IMR-90 (cell line): ENCODE results near the gene SIN3B. TPM values are rescaled to one million over a fixed set of nuclear protein-coding genes. Genes with fewer than 3 reads are reported as not detected.

Experiments used
- ATAC-seq: fragments of 200-7000 bp; cut with Tn5 transposase; 2 replicates; pipeline ENCODE4 v1.9.1; 2020; ENCODE audit warnings: low read depth, mild to moderate bottlenecking, moderate library complexity
- BruUV-seq: library from RNA; stranded (reverse); fragments of 400-500 nt; replicated peaks from 2 replicates; lab custom pipeline; 2021; lab: Mats Ljungman, UMichigan
- CTCF ChIA-PET: fragments of 300-600 bp; formaldehyde crosslinking; extraction: SDS; loops from one replicate; lab custom pipeline; 2021; ENCODE audit warnings: antibody characterized with exemption; lab: Yijun Ruan, JAX
- POLR2A ChIA-PET: fragments of 300-600 bp; sonication (Branson Sonifier 250); formaldehyde crosslinking; loops from one replicate; lab custom pipeline; 2022; ENCODE audit warnings: antibody characterized with exemption; ENCODE audit not compliant: unreplicated experiment; lab: Charles Lee
- DNase-seq: peaks from one replicate; pipeline ENCODE4 v3.0.0; 2013
- H2AFZ ChIP-seq: replicated peaks from 2 replicates; pipeline ENCODE3; 2013; ENCODE audit warnings: low read length, mild to moderate bottlenecking; ENCODE audit not compliant: poor library complexity
- H2AK5ac ChIP-seq: 2 replicates; pipeline ENCODE4 v1.6.1; 2013; ENCODE audit warnings: low read depth, low read length, inconsistent platforms
- H2AK9ac ChIP-seq: replicated peaks from 2 replicates; pipeline ENCODE3; 2013; ENCODE audit warnings: mild to moderate bottlenecking, low read depth, low read length, moderate library complexity; ENCODE audit not compliant: poor library complexity
- H2BK120ac ChIP-seq: 2 replicates; pipeline ENCODE4 v1.6.1; 2013; ENCODE audit warnings: low read depth, low read length, inconsistent platforms
- H2BK15ac ChIP-seq: 3 replicates; pipeline ENCODE4 v1.6.1; 2013; ENCODE audit warnings: low read depth, low read length, inconsistent platforms
- H2BK20ac ChIP-seq: 2 replicates; pipeline ENCODE4 v1.6.1; 2013; ENCODE audit warnings: low read depth, mild to moderate bottlenecking, inconsistent platforms, low read length, moderate library complexity
- H2BK5ac ChIP-seq: 2 replicates; pipeline ENCODE4 v1.6.1; 2013; ENCODE audit warnings: mild to moderate bottlenecking, low read depth, low read length, inconsistent platforms; ENCODE audit not compliant: poor library complexity, severe bottlenecking
- H3K14ac ChIP-seq: replicated peaks from 2 replicates; pipeline ENCODE4 v1.6.1; 2013; ENCODE audit warnings: low read depth, low read length, inconsistent platforms
- H3K18ac ChIP-seq: 2 replicates; pipeline ENCODE4 v1.6.1; 2013; ENCODE audit warnings: low read depth, low read length, control low read depth
- H3K23ac ChIP-seq: 2 replicates; pipeline ENCODE4 v1.6.1; 2013; ENCODE audit warnings: low read depth, low read length, inconsistent platforms
- H3K27ac ChIP-seq: 2 replicates; pipeline ENCODE4 v1.5.1; 2013; ENCODE audit warnings: mild to moderate bottlenecking, control low read depth, low read length; ENCODE audit not compliant: insufficient read depth
- H3K27me3 ChIP-seq: 2 replicates; pipeline ENCODE4 v1.6.1; 2013; ENCODE audit warnings: low read length; ENCODE audit not compliant: control insufficient read depth, insufficient read depth
- H3K36me3 ChIP-seq: 2 replicates; pipeline ENCODE4 v1.6.1; 2013; ENCODE audit warnings: low read length, mixed read lengths; ENCODE audit not compliant: control insufficient read depth, insufficient read depth
- H3K4ac ChIP-seq: 2 replicates; pipeline ENCODE4 v1.6.1; 2013; ENCODE audit warnings: low read depth, low read length, inconsistent platforms
- H3K4me1 ChIP-seq: 2 replicates; pipeline ENCODE4 v1.6.1; 2013; ENCODE audit warnings: low read length, mixed read lengths; ENCODE audit not compliant: control insufficient read depth, insufficient read depth
- H3K4me2 ChIP-seq: 2 replicates; pipeline ENCODE4 v1.6.1; 2013; ENCODE audit warnings: low read depth, mild to moderate bottlenecking, control low read depth, low read length, moderate library complexity
- H3K4me3 ChIP-seq: 2 replicates; pipeline ENCODE4 v1.5.1; 2013; ENCODE audit warnings: low read depth, mild to moderate bottlenecking, control low read depth, low read length, moderate library complexity; ENCODE audit not compliant: insufficient read depth
- H3K56ac ChIP-seq: 2 replicates; pipeline ENCODE4 v1.6.1; 2013; ENCODE audit warnings: low read length, inconsistent platforms; ENCODE audit not compliant: insufficient read depth; ENCODE audit errors: extremely low read depth
- H3K79me1 ChIP-seq, 2 experiments: 2 replicates each; pipeline ENCODE4 v1.6.1; 2013; ENCODE audit warnings: low read length in 2 of 2, inconsistent platforms in 1 of 2, low read depth in 1 of 2
- H3K9ac ChIP-seq: 2 replicates; pipeline ENCODE4 v1.6.1; 2013; ENCODE audit warnings: low read depth, low read length, control low read depth
- H3K9me1 ChIP-seq: 2 replicates; pipeline ENCODE4 v1.6.1; 2013; ENCODE audit warnings: low read length, inconsistent platforms; ENCODE audit not compliant: insufficient read depth
- H3K9me3 ChIP-seq: 2 replicates; pipeline ENCODE4 v1.6.1; 2013; ENCODE audit warnings: low read length; ENCODE audit not compliant: control insufficient read depth, insufficient read depth
- H4K20me1 ChIP-seq: 2 replicates; pipeline ENCODE4 v1.6.1; 2013; ENCODE audit warnings: low read length, inconsistent platforms; ENCODE audit not compliant: insufficient read depth
- H4K5ac ChIP-seq: 2 replicates; pipeline ENCODE4 v1.6.1; 2013; ENCODE audit warnings: mild to moderate bottlenecking, low read depth, low read length, control low read depth
- H4K8ac ChIP-seq, 2 experiments: 2 replicates each; pipeline ENCODE4 v1.6.1; 2013; ENCODE audit warnings: low read depth in 2 of 2, low read length in 2 of 2, control low read depth in 1 of 2, inconsistent platforms in 1 of 2
- H4K91ac ChIP-seq: 2 replicates; pipeline ENCODE4 v1.6.1; 2013; ENCODE audit warnings: low read depth, low read length, inconsistent platforms; ENCODE audit not compliant: insufficient read depth
- MAZ ChIP-seq: IDR thresholded peaks from 2 replicates; pipeline ENCODE4 v1.6.1; 2012; ENCODE audit warnings: low read depth, mild to moderate bottlenecking, low read length, improper control_type of control experiment, moderate library complexity, borderline replicate concordance
- RAD21 ChIP-seq: IDR thresholded peaks from 2 replicates; pipeline ENCODE4 v1.6.1; 2012; ENCODE audit warnings: low read length, improper control_type of control experiment
- WGBS, 2 experiments: methylation state at CpG; one replicate each; pipeline versions ENCODE4 v1.1.5 to v1.1.7; 2013; ENCODE audit warnings: missing lambda C conversion rate in 2 of 2; ENCODE audit not compliant: insufficient read length in 1 of 2; ENCODE audit errors: extremely low coverage in 2 of 2; 5-methylcytosine and 5-hydroxymethylcytosine counted together
- dilution Hi-C: fragments of 300-500 bp; cut with HindIII; formaldehyde crosslinking; loops from one replicate; pipeline ENCODE4 v1.14.3; 2018; ENCODE audit warnings: low sequenced_read_pairs; ENCODE audit not compliant: unreplicated experiment
- in situ Hi-C: fragments of 300-500 bp; cut with MboI; formaldehyde crosslinking; loops from 3 replicates; pipeline ENCODE4 v1.14.3; 2019; ENCODE audit warnings: low sequenced_read_pairs, inconsistent platforms, mixed read lengths
- intact Hi-C: fragments of 100-400 bp; cut with micrococcal nuclease; formaldehyde crosslinking; loops from 2 replicates; pipeline ENCODE4 v1.10.0; 2022
- polyA plus RNA-seq, 3 experiments: library from polyadenylated mRNA; depleted of rRNA; stranded (reverse); fragments of >200 nt; gene quantifications; 2 replicates each; pipeline ENCODE4 v1.2.3, GENCODE V29; 2012; ENCODE audit warnings: low replicate concordance in 1 of 3
- total RNA-seq: library from RNA; depleted of rRNA; stranded (reverse); fragments of >200 nt; gene quantifications from 2 replicates; pipeline ENCODE4 v1.2.3, GENCODE V29; 2012
- TF ChIP-seq, protein P1 (sequence below): conservative IDR thresholded peaks from 2 replicates; pipeline ENCODE4 v1.5.1; 2012; ENCODE audit warnings: mild to moderate bottlenecking, low read depth, low read length, improper control_type of control experiment

The SIN3B gene
- total and polyA plus RNA-seq, 2 of the 4 experiments (the other 2 are of a cell fraction) = 7.9 to 40.0 TPM

DNA sequence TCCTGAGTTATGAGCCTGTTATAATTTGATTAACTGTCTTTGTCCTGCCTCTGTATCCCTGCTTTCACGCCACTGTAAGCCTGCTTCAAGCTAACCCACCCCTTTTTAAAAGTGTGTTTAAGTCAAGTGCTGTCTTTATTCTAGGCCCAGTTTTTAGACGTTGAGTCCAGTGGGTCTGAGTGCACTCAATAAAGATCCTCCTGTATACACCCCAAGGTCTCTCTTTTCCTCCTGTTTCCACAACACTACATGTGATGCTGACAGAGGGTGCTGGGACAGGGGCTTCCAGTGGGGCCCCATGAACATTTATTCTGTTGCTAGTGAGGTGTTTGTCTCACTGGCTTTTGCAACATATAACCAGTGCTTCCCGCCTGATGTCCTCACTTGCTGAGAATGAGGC, 52.9 kb downstream of the SIN3B start:
- no peak overlapping the region for H3K18ac ChIP-seq
- no peak overlapping the region for H4K5ac ChIP-seq
- no CpG with 5 or more reads among the region's 3 CpGs for WGBS, 2 experiments
- no peaks in the 10 kb centered on the region for H3K4me1 ChIP-seq
- H3K27me3 ChIP-seq = no peaks in the 10 kb centered on the region
- H3K23ac ChIP-seq = no peak overlapping the region
- H3K79me1 ChIP-seq = no peaks in the 10 kb centered on the region
- no peak overlapping the region for H2AK5ac ChIP-seq
- H3K9me1 ChIP-seq = no peaks in the 10 kb centered on the region
- dilution Hi-C loops (no loop called here), intact Hi-C loops (no loop called here), in situ Hi-C loops (no loop called here)
- H3K27ac ChIP-seq = no peak overlapping the region
- no peak overlapping the region for H3K4me3 ChIP-seq
- DNase-seq (no peak), ATAC-seq (no peak)
- H3K4me2 ChIP-seq = no peak overlapping the region
- no peaks in the 10 kb centered on the region for H4K20me1 ChIP-seq
- H2BK120ac ChIP-seq = no peak overlapping the region
- BruUV-seq = no TSS peak
- H2AK9ac ChIP-seq = no peak overlapping the region
- TF ChIP-seq RAD21 = no peak
- no peak for TF ChIP-seq MAZ
- TF ChIP-seq, protein P1, sequence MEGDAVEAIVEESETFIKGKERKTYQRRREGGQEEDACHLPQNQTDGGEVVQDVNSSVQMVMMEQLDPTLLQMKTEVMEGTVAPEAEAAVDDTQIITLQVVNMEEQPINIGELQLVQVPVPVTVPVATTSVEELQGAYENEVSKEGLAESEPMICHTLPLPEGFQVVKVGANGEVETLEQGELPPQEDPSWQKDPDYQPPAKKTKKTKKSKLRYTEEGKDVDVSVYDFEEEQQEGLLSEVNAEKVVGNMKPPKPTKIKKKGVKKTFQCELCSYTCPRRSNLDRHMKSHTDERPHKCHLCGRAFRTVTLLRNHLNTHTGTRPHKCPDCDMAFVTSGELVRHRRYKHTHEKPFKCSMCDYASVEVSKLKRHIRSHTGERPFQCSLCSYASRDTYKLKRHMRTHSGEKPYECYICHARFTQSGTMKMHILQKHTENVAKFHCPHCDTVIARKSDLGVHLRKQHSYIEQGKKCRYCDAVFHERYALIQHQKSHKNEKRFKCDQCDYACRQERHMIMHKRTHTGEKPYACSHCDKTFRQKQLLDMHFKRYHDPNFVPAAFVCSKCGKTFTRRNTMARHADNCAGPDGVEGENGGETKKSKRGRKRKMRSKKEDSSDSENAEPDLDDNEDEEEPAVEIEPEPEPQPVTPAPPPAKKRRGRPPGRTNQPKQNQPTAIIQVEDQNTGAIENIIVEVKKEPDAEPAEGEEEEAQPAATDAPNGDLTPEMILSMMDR = no peak
- no peak overlapping the region for H2AFZ ChIP-seq
- no peak overlapping the region for H3K4ac ChIP-seq
- H3K36me3 ChIP-seq = peaks cover 36% of the 10 kb centered on the region
- H4K8ac ChIP-seq = no peak overlapping the region
- H3K56ac ChIP-seq = no peak overlapping the region
- H2BK15ac ChIP-seq = no peak overlapping the region
- CTCF ChIA-PET = no interaction called here
- peaks cover 22% of the 10 kb centered on the region for H3K9me3 ChIP-seq
- H2BK20ac ChIP-seq = no peak overlapping the region
- no peak overlapping the region for H3K9ac ChIP-seq
- no peak overlapping the region for H4K91ac ChIP-seq
- POLR2A ChIA-PET = no interaction called here
- no peak overlapping the region for H2BK5ac ChIP-seq
- H3K14ac ChIP-seq = no peak overlapping the region
